GM12891 (cell line): ENCODE data around the gene TASP1.
A peak's percentile ranks its signal among the peaks of the same experiment; 100 is the strongest.

ENCODE experiments used
- DNase-seq: peaks from one replicate; pipeline ENCODE4 v3.0.0; 2011; ENCODE audit warnings: low spot score; ENCODE audit not compliant: insufficient read length
- FAIRE-seq: peaks from 2 replicates; lab custom pipeline; 2011; peaks lifted over from hg19 to GRCh38; lab: Jason Lieb, UNC
- PAX5 ChIP-seq: IDR thresholded peaks from 2 replicates; pipeline ENCODE4 v1.6.1; 2011; ENCODE audit warnings: low read length, moderate library complexity, mild to moderate bottlenecking; ENCODE audit not compliant: insufficient read depth, severe bottlenecking
- POLR2A ChIP-seq: IDR thresholded peaks from 2 replicates; pipeline ENCODE4 v1.6.1; 2011; ENCODE audit warnings: low read depth, low read length, control low read depth
- POLR2AphosphoS5 ChIP-seq: IDR thresholded peaks from 2 replicates; pipeline ENCODE4 v1.6.1; 2011; ENCODE audit warnings: low read depth, low read length, control low read depth
- POU2F2 ChIP-seq: IDR thresholded peaks from 2 replicates; pipeline ENCODE4 v1.6.1; 2011; ENCODE audit warnings: low read depth, mild to moderate bottlenecking, control low read depth, low read length, moderate library complexity
- SPI1 ChIP-seq: IDR thresholded peaks from 2 replicates; pipeline ENCODE4 v1.6.1; 2011; ENCODE audit warnings: low read depth, low read length, control low read depth
- TAF1 ChIP-seq: IDR thresholded peaks from 2 replicates; pipeline ENCODE4 v1.6.1; 2011; ENCODE audit warnings: low read depth, low read length, control low read depth

TASP1 gene

GRCh38 chr20:13574071-13574470, 64.7 kb downstream of the TASP1 start:
- TF ChIP-seq TAF1 (no peak), SPI1 (no peak), POLR2A (no peak), POU2F2 (no peak), PAX5 (no peak), POLR2AphosphoS5 (no peak)
- FAIRE-seq (no peak), DNase-seq (no peak)

GRCh38 chr20:13571662-13572061, 67.1 kb downstream of the TASP1 start:
- TF ChIP-seq POLR2A, result no peak
- no peak for TF ChIP-seq POLR2AphosphoS5
- TF ChIP-seq PAX5, result no peak
- no peak for TF ChIP-seq POU2F2
- no peak for TF ChIP-seq SPI1
- TF ChIP-seq TAF1, result no peak
- no peak for FAIRE-seq
- no peak for DNase-seq

- DNase-seq, result no peak
Observed at GRCh38 chr20:13567663-13568062, 71.1 kb downstream of the TASP1 start.

GRCh38 chr20:13563854-13564253, 74.9 kb downstream of the TASP1 start:
- no peak for TF ChIP-seq SPI1
- no peak for TF ChIP-seq PAX5
- no peak for TF ChIP-seq POLR2A
- no peak for TF ChIP-seq POLR2AphosphoS5
- no peak for TF ChIP-seq POU2F2
- no peak for TF ChIP-seq TAF1
- DNase-seq, result no peak
- no peak for FAIRE-seq

More at GRCh38 chr20:13567663-13568062, 71.1 kb downstream of the TASP1 start:
- no peak for FAIRE-seq
- no peak for TF ChIP-seq PAX5
- no peak for TF ChIP-seq SPI1
- no peak for TF ChIP-seq TAF1
- TF ChIP-seq POU2F2, result no peak
- no peak for TF ChIP-seq POLR2AphosphoS5
- TF ChIP-seq POLR2A, result no peak

- no peak for DNase-seq
- TF ChIP-seq TAF1 (no peak), PAX5 (no peak), POLR2AphosphoS5 (no peak), SPI1 (no peak), POU2F2 (no peak), POLR2A (no peak)
- FAIRE-seq, result no peak
Observed at GRCh38 chr20:13554706-13555105, 84.0 kb downstream of the TASP1 start.

- FAIRE-seq, result no peak
- TF ChIP-seq TAF1 (no peak), POU2F2 (no peak), SPI1 (no peak), POLR2AphosphoS5 (no peak), POLR2A (no peak), PAX5 (no peak)
- no peak for DNase-seq
Observed at GRCh38 chr20:13554076-13554475, 84.7 kb downstream of the TASP1 start.

GRCh38 chr20:13552061-13552460, 86.7 kb downstream of the TASP1 start:
- DNase-seq (no peak), FAIRE-seq (peak; percentile 65)
- no peak for TF ChIP-seq POU2F2
- TF ChIP-seq POLR2A, result no peak
- TF ChIP-seq PAX5, result no peak
- no peak for TF ChIP-seq SPI1
- no peak for TF ChIP-seq TAF1
- no peak for TF ChIP-seq POLR2AphosphoS5

- TF ChIP-seq SPI1, result no peak
- no peak for TF ChIP-seq PAX5
- no peak for TF ChIP-seq POLR2A
- TF ChIP-seq POU2F2, result no peak
- no peak for TF ChIP-seq TAF1
- no peak for TF ChIP-seq POLR2AphosphoS5
- FAIRE-seq (peak; percentile 28), DNase-seq (no peak)
Observed at GRCh38 chr20:13549451-13549850, 89.3 kb downstream of the TASP1 start.

- FAIRE-seq (peak; percentile 82), DNase-seq (no peak)
- TF ChIP-seq POLR2AphosphoS5 (no peak), TAF1 (no peak), PAX5 (no peak), SPI1 (no peak), POU2F2 (no peak), POLR2A (no peak)
Observed at GRCh38 chr20:13546497-13547131, 92.1 kb downstream of the TASP1 start.

GRCh38 chr20:13545790-13546189, 92.9 kb downstream of the TASP1 start:
- no peak for TF ChIP-seq POLR2A
- no peak for TF ChIP-seq POLR2AphosphoS5
- TF ChIP-seq TAF1, result no peak
- no peak for TF ChIP-seq SPI1
- TF ChIP-seq POU2F2, result no peak
- TF ChIP-seq PAX5, result no peak
- no peak for FAIRE-seq
- no peak for DNase-seq
